Superior temporal gyrus (tissue), 1 donor: ENCODE measurements around the gene S100A8.

Experiments used
- DNase-seq: peaks from one replicate; pipeline ENCODE4 v3.0.0-alpha.2; 2016; ENCODE audit errors: extremely low spot score

Gene S100A8

GRCh38 chr1:153362187-153362775 is 28.6 kb downstream of the S100A8 start:
- DNase-seq: no peak

GRCh38 chr1:153361480-153362109 is 29.3 kb downstream of the S100A8 start:
- DNase-seq: no peak

GRCh38 chr1:153360592-153361479 is 30.0 kb downstream of the S100A8 start:
- DNase-seq: no peak

- no peak for DNase-seq
These were observed 30.7 kb downstream of the S100A8 start for GRCh38 chr1:153360190-153360589.

- no peak for DNase-seq
These were observed 31.6 kb downstream of the S100A8 start for GRCh38 chr1:153359241-153359640.

- no peak for DNase-seq
These were observed 32.2 kb downstream of the S100A8 start for GRCh38 chr1:153358691-153358975.

- DNase-seq: no peak
These were observed 32.8 kb downstream of the S100A8 start, which contains the start of gene S100A9 for GRCh38 chr1:153357853-153358690. Gene S100A9 (plus strand): TSS chr1:153357854. CDS start chr1:153358284, 430 bp downstream.

GRCh38 chr1:153357076-153357852 is 33.6 kb downstream of the S100A8 start:
- DNase-seq: no peak

GRCh38 chr1:153356392-153357075 is 34.3 kb downstream of the S100A8 start:
- no peak for DNase-seq

GRCh38 chr1:153355445-153356071 is 35.3 kb downstream of the S100A8 start:
- no peak for DNase-seq

GRCh38 chr1:153354515-153355193 is 36.2 kb downstream of the S100A8 start:
- no peak for DNase-seq

GRCh38 chr1:153353226-153353947 is 37.5 kb downstream of the S100A8 start:
- DNase-seq: no peak

GRCh38 chr1:153352523-153352922 is 38.4 kb downstream of the S100A8 start:
- peak; percentile 87 for DNase-seq

- DNase-seq: no peak
These were observed 40.4 kb downstream of the S100A8 start for GRCh38 chr1:153350321-153350957.

GRCh38 chr1:153349363-153350320 is 41.2 kb downstream of the S100A8 start:
- no peak for DNase-seq

- DNase-seq: no peak
These were observed 42.1 kb downstream of the S100A8 start, which contains the start of gene PGLYRP4 for GRCh38 chr1:153348511-153349362. Gene PGLYRP4 (minus strand): TSS chr1:153348841. CDS start chr1:153347932, 909 bp downstream.
